Stimulated activated CD8-positive, alpha-beta memory T cell treated with anti-CD3 and anti-CD28 coated beads, Interleukin-4, amount 100 ng/mL, for 4 hours (primary cell): ENCODE data around the gene PRKCI.
"Not testable (repeated sequence)": the region's sequence is repeated elsewhere in the genome, so short reads cannot be mapped to it uniquely, and the experiment has no call there.

Experiments used
- DNase-seq, 2 donors: peaks; one replicate each; pipeline ENCODE4 v3.0.0-alpha.2; 2020; ENCODE audit warnings: low read depth in 2 of 2, low spot score in 1 of 2

The PRKCI gene

DNA sequence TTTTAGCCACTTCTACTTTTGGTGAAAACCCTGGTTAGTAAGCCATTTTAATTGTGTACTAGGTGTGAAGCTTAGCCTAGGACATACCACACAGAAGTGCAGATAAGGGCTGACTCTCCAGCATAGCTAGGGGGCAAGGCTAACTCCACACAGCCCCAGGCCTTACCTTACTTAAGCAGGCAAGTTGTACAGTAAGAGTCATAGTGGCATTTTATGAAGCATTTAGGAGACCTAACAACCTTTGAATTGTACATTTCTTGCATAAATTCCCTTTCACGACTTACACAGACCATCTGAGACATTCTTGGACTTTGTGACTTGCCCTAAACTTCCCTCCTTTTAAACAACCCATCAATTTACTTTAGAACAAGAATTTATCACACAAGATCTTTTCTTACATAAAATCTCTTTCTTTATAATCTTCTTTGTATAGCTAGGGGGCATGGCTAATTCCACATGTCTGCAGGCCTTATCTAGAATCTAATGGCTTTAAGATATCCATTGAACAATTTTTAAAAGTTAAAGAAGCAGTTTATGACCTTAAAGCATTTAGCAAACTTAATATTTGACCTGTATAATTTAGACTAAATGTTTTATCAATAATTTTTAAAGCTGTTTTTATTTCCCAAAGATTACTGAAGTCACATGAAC, 116.6 kb downstream of the PRKCI start:
- no peak for DNase-seq

- not testable (repeated sequence) for DNase-seq
Observed at GRCh38 chr3:170342273-170342672, 120.0 kb downstream of the PRKCI start.

DNA sequence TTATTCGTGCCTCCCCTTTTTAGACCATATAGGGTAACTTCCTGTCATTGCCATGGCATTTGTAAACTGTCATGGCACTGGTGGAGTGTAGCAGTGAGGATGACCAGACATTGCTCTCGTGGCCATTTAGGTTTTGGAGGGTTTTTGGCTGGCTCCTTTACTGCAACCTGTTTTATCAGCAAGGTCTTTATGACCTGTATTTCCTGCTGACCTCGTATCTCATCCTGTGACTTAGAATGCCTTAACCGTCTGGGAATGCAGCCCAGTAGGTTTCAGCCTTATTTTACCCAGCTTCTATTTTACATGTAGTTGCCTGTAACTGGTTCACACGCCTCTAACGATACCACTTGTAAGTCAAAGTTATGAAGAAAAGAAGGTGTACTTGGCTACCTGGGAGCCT, 121.6 kb downstream of the PRKCI start:
- not testable (repeated sequence) for DNase-seq

DNA sequence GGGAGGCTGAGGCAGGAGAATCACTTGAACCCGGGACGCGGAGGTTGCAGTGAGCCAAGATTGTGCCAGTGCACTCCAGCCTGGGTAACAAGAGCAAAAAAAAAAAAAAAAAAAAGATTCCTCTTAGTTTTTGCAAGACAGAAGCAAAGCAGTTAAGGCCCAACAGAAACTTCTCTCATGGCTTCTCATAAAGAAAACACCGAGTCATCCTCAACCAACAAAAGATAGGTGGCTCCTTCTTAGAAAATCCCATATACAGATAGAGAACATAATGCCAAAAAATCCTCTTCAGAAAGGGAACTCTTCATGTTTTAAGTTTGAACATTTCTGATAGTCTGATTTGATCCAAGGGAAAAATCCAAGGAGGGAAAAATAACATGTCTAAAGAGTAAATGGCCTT, 122.7 kb downstream of the PRKCI start:
- no peak for DNase-seq

DNA sequence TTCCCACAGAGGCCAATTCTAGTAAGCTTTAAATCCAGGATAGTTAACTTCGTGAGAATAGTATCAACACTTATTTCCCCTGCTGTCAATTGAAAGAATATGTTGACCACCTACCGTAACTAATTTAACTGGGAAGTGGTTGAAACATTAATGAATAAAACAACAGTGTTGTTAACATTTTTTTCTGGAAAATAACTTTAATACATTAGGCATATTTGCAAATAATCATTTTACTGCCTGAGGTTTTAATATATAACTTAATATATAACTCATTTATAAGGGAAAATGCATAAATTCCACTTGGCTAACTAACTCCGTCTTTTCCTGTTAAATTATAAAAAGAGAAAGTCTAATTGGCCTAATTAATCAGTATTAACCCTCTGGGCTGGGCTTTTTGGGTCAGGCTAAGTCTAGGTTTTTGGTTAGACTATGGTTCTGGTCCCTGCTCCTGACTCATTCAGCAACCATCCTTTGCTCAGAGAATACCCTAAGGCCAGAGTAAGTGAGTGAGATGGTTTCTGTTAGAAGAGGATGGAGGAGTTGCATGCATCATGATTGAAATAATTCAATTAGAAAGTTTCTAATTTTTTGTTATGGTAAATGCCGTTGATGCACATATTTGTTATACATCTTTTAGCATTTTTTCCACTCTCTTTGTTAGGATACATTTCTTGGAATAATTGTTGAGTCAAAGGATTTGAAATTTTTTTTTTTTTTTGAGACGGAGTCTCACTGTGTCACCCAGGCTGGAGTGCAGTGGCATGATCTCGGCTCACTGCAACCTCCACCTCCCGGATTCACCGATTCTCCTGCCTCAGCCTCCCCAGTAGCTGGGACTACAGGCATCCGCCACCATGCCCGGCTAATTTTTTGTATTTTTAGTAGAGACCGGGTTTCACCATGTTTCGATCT, 124.5 kb downstream of the PRKCI start:
- DNase-seq: no peak

- no peak for DNase-seq
Observed at GRCh38 chr3:170350515-170351413, 128.5 kb downstream of the PRKCI start.

DNA sequence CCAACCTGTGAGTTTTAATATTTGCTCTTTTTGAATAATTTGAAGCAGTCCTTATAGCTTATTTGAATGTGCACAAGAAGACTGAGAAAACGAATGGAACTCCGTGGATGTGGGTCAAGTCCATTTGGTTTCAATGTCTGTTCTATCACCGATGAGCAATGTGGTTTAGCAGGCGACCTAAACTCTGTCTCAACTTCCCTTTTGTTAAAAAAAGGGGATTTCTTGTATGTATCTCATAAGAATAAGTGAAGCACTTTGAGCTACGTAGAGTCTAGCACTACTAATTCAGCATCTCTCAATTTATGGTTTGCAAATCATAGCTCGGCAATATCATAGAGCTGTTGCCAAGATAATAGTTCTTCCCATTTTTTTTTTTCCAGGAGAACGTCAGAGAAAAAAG, 130.7 kb downstream of the PRKCI start:
- DNase-seq: no peak

DNA sequence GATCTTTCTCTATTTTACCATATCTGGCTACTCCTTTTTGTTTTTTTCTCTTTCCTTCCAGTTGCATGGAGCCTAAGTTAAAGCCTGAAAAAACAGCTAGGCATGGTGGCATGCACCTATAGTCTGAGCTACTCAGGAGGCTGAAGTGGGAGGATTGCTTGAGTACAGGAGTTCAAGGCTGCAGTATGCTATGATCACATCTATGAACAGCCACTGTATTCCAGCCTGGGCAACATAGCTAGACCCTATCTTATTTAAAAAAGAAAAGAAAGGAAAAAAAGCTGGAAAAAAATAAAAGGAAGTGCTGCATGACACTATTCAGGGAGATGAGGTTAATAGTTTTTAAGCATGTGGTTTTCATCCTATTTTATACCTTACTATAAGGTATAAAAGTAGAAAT, 131.3 kb downstream of the PRKCI start:
- no peak for DNase-seq

DNA sequence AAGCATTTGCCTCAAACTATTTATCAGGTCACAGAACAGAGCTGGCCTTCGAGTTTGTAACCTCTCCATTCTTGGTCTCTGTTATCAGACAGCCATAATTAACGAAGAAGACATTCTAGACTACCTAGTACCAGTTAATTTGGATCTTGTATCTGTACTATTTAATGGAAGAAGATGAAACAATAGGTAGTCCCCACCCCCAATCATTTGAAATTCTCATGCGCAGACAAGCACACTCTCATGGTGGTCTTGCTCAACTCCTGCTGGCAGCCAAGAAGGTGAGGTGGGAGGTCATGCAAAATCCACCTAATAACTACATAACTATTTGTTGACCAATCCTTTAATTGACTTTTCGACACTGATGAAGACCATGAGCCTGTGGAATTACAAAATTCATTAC, 132.5 kb downstream of the PRKCI start:
- no peak for DNase-seq
